Mesendoderm (in vitro differentiated cells): ENCODE data around the gene ALX3.
A peak's percentile ranks its signal among the peaks of the same experiment; 100 is the strongest.
"Not testable (repeated sequence)": the region's sequence is repeated elsewhere in the genome, so short reads cannot be mapped to it uniquely, and the experiment has no call there.

Experiments used
- DNase-seq: peaks from one replicate; pipeline ENCODE4 v3.0.0; 2013
- H2AK5ac ChIP-seq: 2 replicates; pipeline ENCODE4 v1.6.1; 2013; ENCODE audit warnings: low read length, inconsistent platforms
- H2BK120ac ChIP-seq: 2 replicates; pipeline ENCODE4 v1.6.1; 2013; ENCODE audit warnings: low read depth, mild to moderate bottlenecking, low read length, moderate library complexity, mixed read lengths
- H2BK15ac ChIP-seq: replicated peaks from 2 replicates; pipeline ENCODE4 v1.6.1; 2013; ENCODE audit warnings: low read depth, mild to moderate bottlenecking, moderate library complexity
- H2BK5ac ChIP-seq: 2 replicates; pipeline ENCODE4 v1.6.1; 2013; ENCODE audit warnings: low read length, inconsistent platforms
- H3K18ac ChIP-seq: 2 replicates; pipeline ENCODE4 v1.6.1; 2013; ENCODE audit warnings: mild to moderate bottlenecking, low read length, mixed read lengths
- H3K23ac ChIP-seq: one replicate; pipeline ENCODE4 v1.6.1; 2013; ENCODE audit warnings: low read length
- H3K27ac ChIP-seq: 2 replicates; pipeline ENCODE4 v1.5.1; 2013; ENCODE audit warnings: low read depth, mild to moderate bottlenecking, inconsistent platforms, low read length, moderate library complexity
- H3K27me3 ChIP-seq: 2 replicates; pipeline ENCODE4 v1.6.1; 2013; ENCODE audit warnings: low read length, control low read depth, mild to moderate bottlenecking, inconsistent platforms; ENCODE audit not compliant: insufficient read depth, poor library complexity
- H3K36me3 ChIP-seq: 2 replicates; pipeline ENCODE4 v1.6.1; 2013; ENCODE audit warnings: low read length, inconsistent platforms; ENCODE audit not compliant: control insufficient read depth, insufficient read depth
- H3K4ac ChIP-seq: one replicate; pipeline ENCODE4 v1.6.1; 2013; ENCODE audit warnings: low read depth, mild to moderate bottlenecking, low read length, moderate library complexity
- H3K4me1 ChIP-seq: 2 replicates; pipeline ENCODE4 v1.6.1; 2013; ENCODE audit warnings: low read depth, low read length, inconsistent platforms; ENCODE audit not compliant: control insufficient read depth
- H3K4me2 ChIP-seq: 2 replicates; pipeline ENCODE4 v1.6.1; 2013; ENCODE audit warnings: low read length
- H3K4me3 ChIP-seq: 2 replicates; pipeline ENCODE4 v1.5.1; 2013; ENCODE audit warnings: mild to moderate bottlenecking, low read length
- H3K56ac ChIP-seq: one replicate; pipeline ENCODE4 v1.6.1; 2013; ENCODE audit warnings: low read length
- H3K79me1 ChIP-seq: 2 replicates; pipeline ENCODE4 v1.6.1; 2013; ENCODE audit warnings: low read length, inconsistent platforms
- H3K79me2 ChIP-seq: 2 replicates; pipeline ENCODE4 v1.6.1; 2013; ENCODE audit warnings: mild to moderate bottlenecking, low read length; ENCODE audit not compliant: control insufficient read depth, insufficient read depth
- H3K9ac ChIP-seq: 2 replicates; pipeline ENCODE4 v1.6.1; 2013; ENCODE audit warnings: low read length, inconsistent platforms
- H4K5ac ChIP-seq: one replicate; pipeline ENCODE4 v1.6.1; 2013; ENCODE audit warnings: low read length
- H4K8ac ChIP-seq: one replicate; pipeline ENCODE4 v1.6.1; 2013; ENCODE audit warnings: low read depth, mild to moderate bottlenecking, control low read depth, low read length, moderate library complexity
- WGBS: extraction: QIAGEN DNeasy Blood & Tissue Kit; methylation state at CpG from one replicate; pipeline ENCODE4 v1.1.7; 2013; ENCODE audit warnings: low lambda C conversion rate, missing lambda C conversion rate; ENCODE audit not compliant: insufficient coverage; ENCODE audit errors: extremely low coverage; 5-methylcytosine and 5-hydroxymethylcytosine counted together

The ALX3 gene

GRCh38 chr1:110030687-110031086 lies 39.8 kb downstream of the ALX3 start:
- H3K9ac ChIP-seq, H3K36me3 ChIP-seq, H2BK15ac ChIP-seq, H3K23ac ChIP-seq, H3K27ac ChIP-seq, H3K27me3 ChIP-seq, H3K4ac ChIP-seq, H3K4me1 ChIP-seq, H3K4me3 ChIP-seq, DNase-seq, H3K18ac ChIP-seq, H3K79me2 ChIP-seq, H2BK120ac ChIP-seq, H4K8ac ChIP-seq, H2BK5ac ChIP-seq, H4K5ac ChIP-seq, H3K56ac ChIP-seq, H3K79me1 ChIP-seq, H3K4me2 ChIP-seq: not testable (repeated sequence)
- no CpG with 5 or more reads among the region's 4 CpGs for WGBS
- peak overlapping the region; percentile 18 for H2AK5ac ChIP-seq

GRCh38 chr1:110024613-110025012 lies 45.9 kb downstream of the ALX3 start:
- no peak overlapping the region for H2BK15ac ChIP-seq
- no peak overlapping the region for H3K18ac ChIP-seq
- H3K9ac ChIP-seq = no peak overlapping the region
- no peak overlapping the region for H4K8ac ChIP-seq
- H2BK120ac ChIP-seq = no peak overlapping the region
- no peak overlapping the region for H3K27ac ChIP-seq
- no peaks in the 10 kb centered on the region for H3K79me1 ChIP-seq
- no CpG with 5 or more reads among the region's 4 CpGs for WGBS
- no peaks in the 10 kb centered on the region for H3K79me2 ChIP-seq
- H3K56ac ChIP-seq = no peak overlapping the region
- no peak overlapping the region for H2BK5ac ChIP-seq
- no peaks in the 10 kb centered on the region for H3K27me3 ChIP-seq
- H2AK5ac ChIP-seq = no peak overlapping the region
- no peak overlapping the region for H3K4me2 ChIP-seq
- no peak overlapping the region for H3K4ac ChIP-seq
- no peak overlapping the region for H4K5ac ChIP-seq
- peaks cover 7% of the 10 kb centered on the region for H3K36me3 ChIP-seq
- no peak overlapping the region for H3K4me3 ChIP-seq
- H3K4me1 ChIP-seq = no peaks in the 10 kb centered on the region
- H3K23ac ChIP-seq = no peak overlapping the region
- DNase-seq = no peak

GRCh38 chr1:110021285-110021684 lies 49.2 kb downstream of the ALX3 start:
- Histone ChIP-seq H3K18ac (no peak overlapping the region), H3K4ac (no peak overlapping the region), H3K4me1 (no peaks in the 10 kb centered on the region), H3K79me1 (no peaks in the 10 kb centered on the region), H3K56ac (no peak overlapping the region), H2AK5ac (no peak overlapping the region), H3K23ac (no peak overlapping the region), H2BK15ac (no peak overlapping the region), H3K4me3 (no peak overlapping the region), H3K36me3 (peaks cover 19% of the 10 kb centered on the region), H3K79me2 (no peaks in the 10 kb centered on the region), H2BK120ac (no peak overlapping the region), H3K27ac (no peak overlapping the region), H4K8ac (no peak overlapping the region), H2BK5ac (no peak overlapping the region), H4K5ac (no peak overlapping the region), H3K27me3 (no peaks in the 10 kb centered on the region), H3K9ac (no peak overlapping the region), H3K4me2 (no peak overlapping the region)
- no peak for DNase-seq
- no CpG with 5 or more reads among the region's 3 CpGs for WGBS

- H3K18ac ChIP-seq = no peak overlapping the region
- no CpG with 5 or more reads among the region's 1 CpG for WGBS
- H3K36me3 ChIP-seq = peaks cover 22% of the 10 kb centered on the region
Measured at GRCh38 chr1:110019770-110020169, 50.7 kb downstream of the ALX3 start.

GRCh38 chr1:110018396-110018795 lies 52.1 kb downstream of the ALX3 start:
- H3K4me1 ChIP-seq = no peaks in the 10 kb centered on the region
- no peaks in the 10 kb centered on the region for H3K27me3 ChIP-seq
- no peaks in the 10 kb centered on the region for H3K79me2 ChIP-seq
- no peak overlapping the region for H3K9ac ChIP-seq
- no peak overlapping the region for H3K23ac ChIP-seq
- H3K18ac ChIP-seq = no peak overlapping the region
- H3K4me3 ChIP-seq = no peak overlapping the region
- no peak overlapping the region for H3K4me2 ChIP-seq
- H2BK120ac ChIP-seq = no peak overlapping the region
- H4K8ac ChIP-seq = no peak overlapping the region
- H2BK5ac ChIP-seq = no peak overlapping the region
- DNase-seq = no peak
- H3K4ac ChIP-seq = no peak overlapping the region
- no peak overlapping the region for H2AK5ac ChIP-seq
- no peak overlapping the region for H3K27ac ChIP-seq
- H2BK15ac ChIP-seq = no peak overlapping the region
- H3K36me3 ChIP-seq = peaks cover 24% of the 10 kb centered on the region
- WGBS = no CpG with 5 or more reads among the region's 9 CpGs
- no peaks in the 10 kb centered on the region for H3K79me1 ChIP-seq
- no peak overlapping the region for H4K5ac ChIP-seq
- H3K56ac ChIP-seq = no peak overlapping the region

More at GRCh38 chr1:110019770-110020169, 50.7 kb downstream of the ALX3 start:
- H3K4ac ChIP-seq = no peak overlapping the region
- no peaks in the 10 kb centered on the region for H3K4me1 ChIP-seq
- no peak overlapping the region for H2BK120ac ChIP-seq
- no peaks in the 10 kb centered on the region for H3K79me2 ChIP-seq
- H4K5ac ChIP-seq = no peak overlapping the region
- no peaks in the 10 kb centered on the region for H3K27me3 ChIP-seq
- H3K27ac ChIP-seq = no peak overlapping the region
- no peak overlapping the region for H2AK5ac ChIP-seq
- H3K23ac ChIP-seq = no peak overlapping the region
- H3K56ac ChIP-seq = no peak overlapping the region
- no peak overlapping the region for H3K4me3 ChIP-seq
- DNase-seq = no peak
- no peak overlapping the region for H4K8ac ChIP-seq
- H3K9ac ChIP-seq = no peak overlapping the region
- H2BK5ac ChIP-seq = no peak overlapping the region
- H3K79me1 ChIP-seq = no peaks in the 10 kb centered on the region
- H3K4me2 ChIP-seq = no peak overlapping the region
- no peak overlapping the region for H2BK15ac ChIP-seq

- H3K4me3 ChIP-seq = no peak overlapping the region
- no peak overlapping the region for H4K5ac ChIP-seq
- H3K36me3 ChIP-seq = peaks cover 24% of the 10 kb centered on the region
- H2BK15ac ChIP-seq = no peak overlapping the region
- H3K79me1 ChIP-seq = no peaks in the 10 kb centered on the region
- no peak overlapping the region for H3K4ac ChIP-seq
- WGBS = no CpG with 5 or more reads among the region's 3 CpGs
- no peaks in the 10 kb centered on the region for H3K4me1 ChIP-seq
- H3K27me3 ChIP-seq = no peaks in the 10 kb centered on the region
- no peak overlapping the region for H2AK5ac ChIP-seq
- no peak overlapping the region for H4K8ac ChIP-seq
- H3K18ac ChIP-seq = no peak overlapping the region
- no peak overlapping the region for H3K23ac ChIP-seq
- H3K4me2 ChIP-seq = no peak overlapping the region
- H2BK5ac ChIP-seq = no peak overlapping the region
- H3K79me2 ChIP-seq = no peaks in the 10 kb centered on the region
- H2BK120ac ChIP-seq = no peak overlapping the region
- H3K9ac ChIP-seq = no peak overlapping the region
- H3K56ac ChIP-seq = no peak overlapping the region
- no peak overlapping the region for H3K27ac ChIP-seq
- DNase-seq = no peak
Measured at GRCh38 chr1:110017792-110018191, 52.7 kb downstream of the ALX3 start.
